SH-SY5Y (cell line): ENCODE data around the gene CD2BP2.

ENCODE experiments used
- GATA2 ChIP-seq: IDR thresholded peaks from 2 replicates; pipeline ENCODE4 v1.6.1; 2011; ENCODE audit warnings: mild to moderate bottlenecking, low read depth, low read length
- GATA3 ChIP-seq: IDR thresholded peaks from 2 replicates; pipeline ENCODE4 v1.6.1; 2011; ENCODE audit warnings: low read depth, mild to moderate bottlenecking, low read length, moderate library complexity

GRCh38 chr16:30348929-30349328 is 6.2 kb downstream of the CD2BP2 start:
- TF ChIP-seq GATA3: no peak
- no peak for TF ChIP-seq GATA2
